CD4-positive, alpha-beta T cell treated with Interleukin-12 subunit alpha and Interleukin-12 subunit beta, for 1 hour (primary cell): ENCODE results near the gene EIF2B5.
"Not testable (repeated sequence)": the region's sequence is repeated elsewhere in the genome, so short reads cannot be mapped to it uniquely, and the experiment has no call there.

ENCODE experiments used
- DNase-seq: peaks from one replicate; pipeline ENCODE4 v3.0.0-alpha.2; 2020

EIF2B5 gene

DNA sequence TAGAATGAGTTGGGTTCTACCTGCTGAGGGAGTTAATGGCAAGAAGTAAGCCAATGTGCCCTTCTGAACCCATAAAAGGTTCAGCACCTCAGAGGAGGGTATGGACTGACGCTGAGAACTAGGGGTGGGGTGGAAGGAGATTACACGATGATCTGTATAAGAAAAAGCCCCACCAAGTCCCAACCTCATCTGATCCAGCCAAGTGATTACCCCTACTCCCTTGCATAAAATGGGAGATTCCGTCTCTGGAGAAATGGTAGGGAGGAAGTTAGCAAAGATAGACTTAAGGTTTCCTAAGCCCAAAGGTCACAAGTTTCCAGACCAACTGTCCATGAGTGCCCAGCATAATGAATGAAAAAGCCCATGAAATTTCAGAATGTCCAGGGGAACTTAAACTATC, 12.9 kb downstream of the EIF2B5 start:
- no peak for DNase-seq

DNA sequence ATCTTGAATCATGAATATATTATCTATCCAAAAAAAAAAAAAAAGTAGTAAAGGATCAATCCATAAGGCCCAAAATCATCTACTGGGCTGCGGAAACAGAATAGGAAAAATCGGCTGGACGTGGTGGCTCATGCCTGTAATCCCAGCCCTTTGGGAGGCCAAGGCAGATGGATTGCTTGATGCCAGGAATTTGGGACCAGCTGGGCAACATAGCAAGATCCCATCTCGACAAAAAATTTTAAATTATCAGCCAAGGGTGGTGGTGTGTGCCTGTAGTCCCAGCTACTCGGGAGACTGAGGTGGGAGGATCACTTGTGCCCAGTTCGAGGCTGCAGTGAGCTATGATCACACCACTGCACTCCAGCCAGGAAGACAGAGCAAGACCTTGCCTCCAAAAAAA, 14.0 kb downstream of the EIF2B5 start:
- no peak for DNase-seq

DNA sequence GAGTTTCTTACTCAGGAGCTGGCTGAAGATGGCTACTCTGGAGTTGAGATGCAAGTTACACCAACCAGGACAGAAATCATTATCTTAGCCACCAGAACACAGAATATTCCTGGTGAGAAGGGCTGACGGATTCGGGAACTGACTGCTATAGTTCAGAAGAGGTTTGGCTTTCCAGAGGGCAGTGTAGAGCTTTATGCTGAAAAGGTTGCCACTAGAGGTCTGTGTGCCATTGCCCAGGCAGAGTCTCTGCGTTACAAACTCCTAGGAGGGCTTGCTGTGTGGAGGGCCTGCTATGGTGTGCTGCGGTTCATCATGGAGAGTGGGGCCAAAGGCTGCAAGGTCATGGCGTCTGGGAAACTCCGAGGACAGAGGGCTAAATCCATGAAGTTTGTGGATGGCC, 14.6 kb downstream of the EIF2B5 start:
- not testable (repeated sequence) for DNase-seq

DNA sequence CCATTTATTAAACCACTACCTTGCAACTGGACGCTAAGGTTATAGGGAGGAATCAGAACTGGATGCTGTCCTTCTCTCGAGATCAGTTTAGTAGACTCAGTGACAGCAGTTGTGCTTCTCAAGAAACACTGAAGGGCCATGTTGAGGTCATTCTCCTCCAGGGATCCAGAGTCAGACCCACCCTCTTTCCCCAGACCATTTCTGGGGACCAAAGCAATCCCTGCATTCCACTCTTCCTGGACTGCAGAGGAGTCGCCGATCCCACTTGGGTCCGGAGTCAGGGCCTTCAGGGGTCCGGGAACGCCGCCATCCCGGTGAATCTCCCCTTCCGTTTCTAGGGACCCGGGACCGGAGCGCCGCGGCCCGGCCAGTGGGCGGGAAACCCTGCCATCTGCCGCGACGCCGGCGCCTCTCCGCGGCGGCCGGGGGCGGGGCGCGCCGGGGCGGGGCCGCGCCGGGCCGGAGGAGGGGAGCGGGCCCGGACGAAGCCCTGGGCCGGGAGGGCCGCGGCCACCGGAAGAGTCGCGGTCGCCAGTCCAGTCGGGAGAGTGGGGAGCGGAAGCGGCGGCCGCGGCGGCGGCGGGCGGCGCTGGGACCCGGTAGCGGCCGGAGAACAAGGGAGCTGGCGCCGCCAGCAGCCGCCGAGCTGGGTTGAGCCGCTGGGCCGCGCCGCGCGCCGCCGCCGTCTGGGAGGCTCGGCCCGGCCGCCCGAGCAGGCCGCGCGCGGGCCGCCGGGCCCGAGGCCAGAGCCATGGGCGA, 19.9 kb downstream of the EIF2B5 start, which contains the start of gene DVL3:
TSS of gene DVL3 (plus strand) at position 493 of the 759 bp plus-strand sequence. CDS start at position 752, 259 bp downstream.
- peak; percentile 63 for DNase-seq

DNA sequence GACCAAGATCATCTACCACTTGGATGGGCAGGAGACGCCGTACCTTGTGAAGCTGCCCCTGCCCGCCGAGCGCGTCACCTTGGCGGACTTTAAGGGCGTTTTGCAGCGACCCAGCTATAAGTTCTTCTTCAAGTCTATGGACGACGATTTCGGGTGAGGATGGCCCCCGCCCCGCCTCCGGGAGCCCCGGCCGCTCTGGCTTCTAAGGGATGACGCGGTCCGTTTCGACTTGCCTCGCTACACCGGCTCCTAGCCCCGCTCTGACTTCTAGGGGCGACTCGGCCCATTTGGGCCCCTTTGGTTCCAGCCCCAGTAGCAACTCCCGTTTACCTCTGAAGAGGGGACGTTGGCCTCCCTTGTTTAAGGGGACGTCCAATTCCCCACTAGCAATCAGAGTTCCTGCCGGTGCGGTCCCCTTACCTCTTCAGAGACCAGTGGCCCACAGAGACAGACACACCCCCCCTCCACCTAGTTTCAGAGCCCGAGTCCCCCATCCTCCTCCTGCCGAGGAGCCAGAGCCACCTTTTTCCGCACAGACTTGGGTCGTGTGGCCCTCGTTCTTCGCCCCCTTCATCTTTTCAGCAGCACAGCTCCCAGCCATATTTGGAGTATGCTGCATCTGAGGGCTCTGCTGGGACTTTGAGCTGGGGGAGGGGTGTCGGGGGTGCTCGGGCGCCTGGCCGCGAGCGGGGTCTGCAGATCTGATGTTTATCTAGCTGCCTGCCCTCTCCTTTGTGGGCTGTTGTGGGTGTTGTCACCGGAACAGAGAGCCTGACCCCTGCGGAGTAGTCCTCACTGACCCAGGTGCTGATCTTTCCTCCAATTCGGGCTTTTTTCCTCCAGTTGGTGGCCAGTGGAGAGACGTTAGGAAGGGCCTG, 20.7 kb downstream of the EIF2B5 start:
- peak; percentile 37 for DNase-seq

DNA sequence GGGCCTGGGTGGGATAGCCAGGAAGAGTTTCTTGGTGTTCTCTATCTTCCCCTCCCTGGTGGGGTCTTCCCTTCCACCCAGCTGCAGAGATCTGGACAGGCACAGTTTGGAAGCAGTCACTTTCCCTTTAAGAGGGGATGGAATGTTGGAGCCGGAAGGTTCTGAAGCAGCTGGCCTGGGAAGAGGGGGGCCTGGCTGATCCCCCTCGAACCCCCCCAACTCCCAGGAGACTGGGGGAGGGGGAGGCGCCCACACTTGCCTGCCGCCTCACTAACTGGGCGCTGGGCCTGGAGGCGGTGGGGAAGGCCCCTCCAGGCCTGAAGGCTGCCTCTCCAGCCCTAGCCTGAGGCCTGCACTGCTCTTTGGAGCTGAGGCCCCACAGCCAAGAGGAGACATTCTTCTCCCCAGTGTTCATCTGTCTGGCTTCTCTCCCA, 21.4 kb downstream of the EIF2B5 start:
- DNase-seq, result no peak

DNA sequence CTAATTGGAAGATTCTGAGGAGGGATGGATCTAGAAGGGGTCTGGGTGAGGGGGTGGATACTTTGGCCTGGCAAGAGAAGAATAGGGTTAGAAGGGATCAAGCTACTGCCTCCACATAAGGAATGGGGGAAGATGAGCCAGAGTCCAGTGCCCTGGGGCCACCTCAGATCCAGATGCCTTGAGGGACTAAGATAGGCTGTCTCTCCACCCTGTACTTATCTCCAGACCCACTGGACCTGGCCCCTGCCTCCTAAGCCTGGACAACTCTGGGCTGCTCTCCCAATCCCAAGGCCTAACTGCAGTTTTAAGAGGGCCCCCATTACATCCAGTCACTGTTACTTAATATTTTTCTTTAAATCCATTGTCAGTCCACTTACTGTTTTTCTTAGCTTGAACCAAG, 22.0 kb downstream of the EIF2B5 start:
- no peak for DNase-seq

DNA sequence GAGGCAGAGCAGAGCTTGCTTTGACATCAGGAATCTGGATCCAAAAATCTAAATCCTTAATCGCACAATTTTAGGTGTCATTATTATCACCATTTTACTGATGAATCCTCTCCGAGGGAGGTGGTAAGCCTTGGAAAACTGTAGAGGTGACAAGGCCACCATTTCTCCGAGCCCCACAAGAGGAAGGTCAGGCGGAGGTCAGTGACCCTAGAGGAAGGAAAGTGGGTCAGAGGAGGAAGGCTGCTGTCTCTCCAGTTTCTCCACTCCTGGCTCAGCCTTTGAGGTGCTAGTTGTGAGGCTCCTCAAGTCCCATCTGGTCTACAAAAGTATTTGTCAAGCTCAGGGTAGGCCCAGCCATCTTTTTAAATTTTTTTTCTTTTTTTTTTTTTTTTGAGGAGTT, 23.2 kb downstream of the EIF2B5 start:
- DNase-seq, result no peak

DNA sequence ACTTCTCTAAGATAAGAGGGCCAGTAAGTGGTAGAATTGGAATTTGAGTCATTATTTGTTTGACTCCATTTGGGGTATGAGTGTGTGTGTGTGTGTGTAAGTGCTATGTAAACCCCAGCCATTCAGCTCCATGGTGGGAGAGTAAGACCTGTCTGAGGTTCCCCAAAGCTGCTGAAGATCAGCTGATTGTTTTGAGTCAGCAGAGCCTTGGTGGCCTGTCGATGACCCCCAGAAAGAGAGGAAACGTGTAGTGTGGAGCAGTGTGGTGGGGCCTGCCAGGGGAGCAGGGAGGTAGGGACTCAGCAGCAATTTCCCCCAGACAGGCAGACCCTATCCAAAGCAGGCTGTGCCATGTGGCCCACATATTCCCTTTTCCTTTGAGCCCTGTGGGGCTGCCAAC, 25.3 kb downstream of the EIF2B5 start:
- no peak for DNase-seq

DNA sequence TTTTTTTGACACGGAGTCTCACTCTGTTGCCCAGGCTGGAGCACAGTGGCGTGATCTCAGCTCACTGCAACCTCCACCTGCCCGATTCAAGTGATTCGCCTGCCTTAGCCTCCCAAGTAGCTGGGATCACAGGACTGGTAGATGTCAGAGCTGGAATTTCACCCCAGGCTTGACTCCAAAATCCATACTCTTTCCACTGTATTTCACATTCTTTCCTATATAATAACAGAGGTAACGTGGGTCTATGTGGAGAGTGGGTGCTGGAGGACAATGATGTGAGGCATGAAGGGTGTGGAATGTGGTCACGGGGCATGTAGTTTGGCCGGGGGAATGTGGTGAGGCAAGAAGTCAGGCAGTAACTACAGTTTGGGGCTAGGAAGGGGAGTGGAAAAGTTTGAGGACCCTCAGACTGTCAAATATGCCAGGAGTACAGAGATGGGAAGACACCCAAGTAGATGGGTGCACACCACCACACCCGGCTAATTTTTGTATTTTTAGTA, 27.5 kb downstream of the EIF2B5 start:
- DNase-seq, result not testable (repeated sequence)

DNA sequence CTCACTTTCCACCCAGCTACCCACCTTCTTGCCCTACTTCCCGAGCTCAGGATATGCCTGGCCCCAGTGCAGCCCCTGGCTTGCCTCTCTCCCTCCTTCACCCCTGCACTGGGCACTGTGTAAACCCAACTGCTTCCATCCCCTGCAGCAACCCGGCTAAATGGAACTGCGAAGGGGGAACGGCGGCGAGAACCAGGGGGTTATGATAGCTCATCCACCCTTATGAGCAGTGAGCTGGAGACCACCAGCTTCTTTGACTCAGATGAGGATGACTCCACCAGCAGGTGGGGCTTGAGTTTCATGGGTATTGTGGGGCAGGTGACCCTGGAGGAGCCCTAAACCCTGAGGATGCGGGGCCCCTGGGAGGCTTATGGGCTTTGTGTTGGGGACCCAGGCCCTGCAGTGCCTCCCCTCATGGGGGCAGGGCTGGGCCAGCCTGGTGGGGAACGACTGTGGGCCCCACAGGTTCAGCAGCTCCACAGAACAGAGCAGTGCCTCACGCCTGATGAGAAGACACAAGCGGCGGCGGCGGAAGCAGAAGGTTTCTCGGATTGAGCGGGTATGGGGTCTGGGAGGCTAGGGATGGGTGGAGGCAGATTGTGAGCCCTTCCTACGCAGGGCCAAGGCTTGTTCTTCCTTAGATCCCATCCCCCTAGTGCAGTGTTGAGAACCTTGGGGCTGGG, 29.6 kb downstream of the EIF2B5 start:
- DNase-seq, result no peak

DNA sequence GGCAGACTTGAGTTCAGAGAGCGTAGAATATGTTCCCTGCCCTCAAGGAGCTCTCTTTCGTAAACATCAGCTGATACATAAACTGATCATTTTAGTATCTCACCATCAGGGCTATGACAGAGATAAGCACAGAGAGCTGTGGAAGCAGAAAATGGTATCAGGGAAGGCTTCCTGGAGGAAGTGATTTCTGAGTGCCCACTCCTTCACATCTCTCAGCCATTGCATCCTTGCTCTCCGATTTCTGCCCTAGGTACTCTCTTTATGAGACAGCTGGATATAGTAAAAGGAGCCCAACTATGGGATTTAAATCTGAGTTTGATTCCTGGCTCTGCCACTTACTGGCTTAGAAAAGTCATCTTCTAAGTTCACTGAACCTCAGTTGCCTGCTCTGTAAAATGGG, 30.4 kb downstream of the EIF2B5 start:
- no peak for DNase-seq

DNA sequence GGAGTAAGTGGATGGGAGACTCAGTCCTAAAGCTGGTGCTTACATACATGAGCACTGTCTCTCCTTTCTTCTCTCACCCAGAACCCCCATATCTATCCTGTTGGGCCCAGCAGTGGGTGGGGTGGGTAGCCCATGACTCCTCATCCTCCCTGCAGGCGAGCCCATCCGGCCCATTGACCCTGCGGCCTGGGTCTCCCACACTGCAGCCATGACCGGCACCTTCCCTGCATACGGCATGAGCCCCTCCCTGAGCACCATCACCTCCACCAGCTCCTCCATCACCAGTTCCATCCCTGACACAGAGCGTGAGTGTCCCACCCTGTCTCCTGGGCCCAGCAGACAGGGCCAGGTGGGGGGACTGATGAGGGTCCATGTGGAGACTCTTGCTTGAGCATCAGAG, 31.5 kb downstream of the EIF2B5 start:
- DNase-seq, result no peak

DNA sequence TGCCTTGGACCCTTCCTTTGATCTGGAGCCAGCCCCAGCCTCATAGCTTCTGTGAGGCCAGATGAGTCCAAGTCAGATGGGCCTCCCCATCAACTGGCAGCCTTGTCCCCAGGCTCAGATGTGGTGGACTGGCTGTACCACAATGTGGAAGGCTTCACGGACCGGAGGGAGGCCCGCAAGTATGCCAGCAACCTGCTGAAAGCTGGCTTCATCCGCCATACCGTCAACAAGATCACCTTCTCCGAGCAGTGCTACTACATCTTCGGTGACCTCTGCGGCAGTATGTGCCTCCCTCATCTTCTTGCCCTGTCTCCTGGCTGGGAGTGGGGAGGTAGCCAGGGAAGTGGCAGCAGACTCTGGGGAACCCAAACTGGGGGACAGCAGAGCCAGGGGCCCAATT, 32.6 kb downstream of the EIF2B5 start:
- DNase-seq, result no peak

DNA sequence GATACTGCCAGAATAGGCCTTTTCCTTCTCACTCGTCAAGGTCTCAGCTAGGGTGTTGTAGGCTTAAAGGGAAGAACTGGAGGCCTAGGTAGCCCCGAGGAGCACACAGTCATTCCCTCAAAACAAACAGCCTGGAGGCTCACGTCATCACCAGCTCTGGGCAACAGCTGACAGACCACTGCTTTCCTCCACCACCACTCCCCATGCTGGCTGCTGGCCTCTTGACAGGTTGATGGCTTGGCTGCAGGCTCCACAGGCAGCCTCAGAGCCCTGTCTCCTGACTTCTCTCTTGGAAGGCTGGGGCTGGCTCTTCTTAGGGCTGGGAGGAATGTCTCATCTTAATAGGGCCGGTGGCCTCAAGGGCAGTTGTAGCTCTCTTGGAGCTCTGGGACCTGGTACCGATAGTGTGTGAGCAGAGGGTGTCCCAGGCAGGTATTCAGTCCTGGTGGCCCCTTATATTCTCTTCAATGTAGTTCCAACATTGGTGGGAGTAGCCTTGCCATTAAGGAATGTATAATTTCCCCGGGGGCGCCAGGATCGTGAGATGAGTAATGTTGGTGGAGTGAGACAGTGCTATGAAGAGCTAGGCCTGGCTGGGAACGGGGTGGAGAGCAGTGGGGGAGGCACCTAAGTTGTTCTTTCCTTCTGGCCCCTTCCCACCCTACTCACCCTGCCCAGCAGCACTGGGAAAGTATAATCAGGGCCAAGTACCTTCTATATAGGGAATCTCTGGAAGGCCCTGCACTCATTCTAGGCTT, 33.4 kb downstream of the EIF2B5 start:
- DNase-seq, result no peak

DNA sequence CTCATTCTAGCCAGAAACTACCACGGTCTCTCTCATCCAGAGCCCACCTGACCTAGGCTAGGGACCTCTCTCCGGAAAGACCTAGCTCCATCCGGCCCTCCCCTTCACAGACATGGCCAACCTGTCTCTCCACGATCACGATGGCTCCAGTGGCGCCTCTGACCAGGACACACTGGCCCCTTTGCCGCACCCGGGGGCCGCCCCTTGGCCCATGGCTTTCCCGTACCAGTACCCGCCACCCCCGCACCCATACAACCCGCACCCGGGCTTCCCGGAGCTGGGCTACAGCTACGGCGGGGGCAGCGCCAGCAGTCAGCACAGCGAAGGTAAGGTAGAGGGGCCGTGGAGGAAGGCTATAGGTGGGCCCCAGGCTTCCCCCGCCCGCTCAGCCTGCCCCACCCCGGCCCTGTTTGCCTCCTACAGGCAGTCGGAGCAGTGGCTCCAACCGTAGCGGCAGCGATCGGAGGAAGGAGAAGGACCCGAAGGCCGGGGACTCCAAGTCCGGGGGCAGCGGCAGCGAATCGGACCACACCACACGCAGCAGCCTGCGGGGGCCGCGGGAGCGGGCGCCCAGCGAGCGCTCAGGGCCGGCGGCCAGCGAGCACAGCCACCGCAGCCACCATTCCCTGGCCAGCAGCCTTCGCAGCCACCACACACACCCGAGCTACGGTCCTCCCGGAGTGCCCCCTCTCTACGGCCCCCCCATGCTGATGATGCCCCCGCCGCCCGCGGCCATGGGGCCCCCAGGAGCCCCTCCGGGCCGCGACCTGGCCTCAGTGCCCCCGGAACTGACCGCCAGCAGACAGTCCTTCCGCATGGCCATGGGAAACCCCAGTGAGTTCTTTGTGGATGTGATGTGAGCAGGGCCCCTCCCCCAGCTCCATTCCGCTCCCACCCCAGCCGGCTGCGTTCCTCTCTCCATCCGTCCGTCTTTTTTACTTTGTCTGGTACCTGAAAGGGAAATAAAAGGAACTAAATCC, 35.0 kb downstream of the EIF2B5 start:
- DNase-seq, result no peak

DNA sequence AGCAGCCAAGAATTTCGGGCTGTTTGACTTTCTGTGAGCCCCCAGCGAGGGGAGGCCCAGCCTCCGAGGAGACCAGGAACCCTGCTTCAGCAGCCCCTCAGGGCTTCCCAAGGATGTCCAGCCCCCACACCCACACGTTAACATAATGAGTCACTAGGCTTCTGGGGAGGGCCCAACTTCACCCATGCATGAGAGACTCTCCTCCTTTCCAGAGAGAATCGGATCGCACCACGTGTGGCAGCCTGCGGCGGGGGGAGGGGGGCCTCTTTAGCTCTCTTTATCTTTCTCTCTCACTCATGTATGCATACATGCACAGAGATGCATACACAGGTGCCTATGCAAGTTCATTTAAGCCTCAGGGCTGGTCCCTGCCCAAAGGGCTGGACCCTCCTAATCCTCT, 36.4 kb downstream of the EIF2B5 start:
- DNase-seq, result no peak

DNA sequence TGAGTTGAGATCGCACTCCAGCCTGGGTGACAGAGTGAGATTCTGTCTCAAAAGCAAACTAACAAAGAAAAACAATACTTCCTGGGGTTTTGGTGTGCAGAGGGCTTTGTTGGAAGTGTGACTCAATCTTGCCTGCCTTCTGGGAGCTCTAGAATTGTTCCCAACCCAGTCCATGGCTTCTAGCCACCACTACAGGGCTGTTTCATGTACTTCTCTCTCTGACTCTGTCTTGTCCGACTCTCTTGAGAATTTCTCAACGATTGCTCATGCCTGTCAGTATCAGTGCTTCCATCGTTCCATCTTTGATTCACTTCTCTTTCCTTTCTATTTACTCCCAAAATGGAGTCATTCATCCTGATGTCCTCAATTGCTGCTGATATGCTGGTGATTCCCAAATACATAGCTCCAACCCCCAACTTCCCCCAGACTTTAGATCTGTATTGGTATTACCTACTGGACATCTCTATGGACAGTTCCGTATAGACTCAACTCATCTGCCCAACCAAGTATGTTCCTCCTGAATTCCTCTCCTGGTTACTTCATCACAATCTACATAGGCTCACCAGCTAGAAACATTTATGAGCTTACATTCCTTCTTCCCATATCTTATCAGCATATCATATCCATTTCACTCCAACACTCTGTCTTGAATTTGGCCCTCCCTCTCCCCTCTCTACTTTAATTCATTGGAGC, 37.7 kb downstream of the EIF2B5 start:
- no peak for DNase-seq

DNA sequence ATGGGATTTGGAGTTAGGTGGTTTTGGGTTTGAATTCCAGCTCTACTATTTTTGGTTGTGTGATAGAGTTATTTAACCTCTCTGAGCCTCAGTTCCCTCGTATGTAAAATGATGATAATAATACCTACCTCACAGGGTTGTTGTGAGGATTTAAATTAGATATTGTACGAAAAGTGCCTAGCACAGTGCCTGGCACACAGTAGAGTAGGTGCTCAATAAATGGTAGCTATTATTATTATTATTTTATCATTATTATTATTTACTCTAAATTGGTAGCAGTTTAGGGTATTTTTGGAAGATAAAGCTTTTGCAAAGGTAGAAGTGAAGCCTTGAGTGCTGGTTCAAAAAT, 38.2 kb downstream of the EIF2B5 start:
- no peak for DNase-seq

DNA sequence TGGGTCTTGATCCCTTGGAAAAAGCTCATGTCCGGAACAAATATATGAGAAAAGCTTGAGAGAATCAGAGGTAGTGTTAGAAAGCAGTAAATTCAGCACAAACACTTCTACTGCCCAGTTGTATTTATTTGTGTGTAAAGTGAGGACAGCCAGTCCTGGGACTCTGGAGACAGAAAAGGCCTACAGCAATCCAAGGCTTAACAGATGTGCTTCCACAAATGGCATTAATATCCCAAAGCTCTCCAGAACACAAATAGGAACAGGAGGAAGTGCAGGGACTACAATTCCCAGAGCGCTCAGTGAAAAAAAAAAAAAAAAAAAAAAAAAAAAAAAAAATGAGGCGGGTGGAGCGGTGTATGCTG, 39.1 kb downstream of the EIF2B5 start:
- DNase-seq, result no peak
